ENCODE results near the gene XPR1.

GRCh38 chr1:180916771-180917170 lies 284.9 kb downstream of the XPR1 start:
- TF ChIP-seq POLR2A (IDR thresholded peaks at IDR 0.05) = no peak
- no peak for TF ChIP-seq CTCF (IDR thresholded peaks at IDR 0.05)
